Muscle of leg (tissue), 11 donors: ENCODE measurements around the gene USH1C. TPM values are rescaled to one million over a fixed set of nuclear protein-coding genes. Genes with fewer than 3 reads are reported as not detected.

ENCODE experiments used
- DNase-seq: peaks from one replicate; pipeline ENCODE4 v3.0.0; 2013
- H3K27ac ChIP-seq: one replicate; pipeline ENCODE4 v1.5.1; 2013; ENCODE audit warnings: mild to moderate bottlenecking, low read length, control low read depth
- H3K27me3 ChIP-seq: one replicate; pipeline ENCODE4 v1.6.1; 2013; ENCODE audit warnings: low read length; ENCODE audit not compliant: control insufficient read depth, insufficient read depth
- H3K36me3 ChIP-seq: one replicate; pipeline ENCODE4 v1.6.1; 2013; ENCODE audit warnings: low read length; ENCODE audit not compliant: control insufficient read depth, insufficient read depth
- H3K4me1 ChIP-seq: one replicate; pipeline ENCODE4 v1.6.1; 2013; ENCODE audit warnings: low read length; ENCODE audit not compliant: control insufficient read depth, insufficient read depth
- H3K4me3 ChIP-seq: one replicate; pipeline ENCODE4 v1.5.1; 2013; ENCODE audit warnings: low read length, control low read depth
- H3K9me3 ChIP-seq: replicated peaks from 2 replicates; pipeline ENCODE4 v1.6.1; 2013; ENCODE audit warnings: low read depth, low read length; ENCODE audit not compliant: control insufficient read depth
- WGBS: methylation state at CpG from one replicate; pipeline ENCODE4 v1.1.5; 2013; ENCODE audit warnings: missing lambda C conversion rate; ENCODE audit not compliant: insufficient coverage; 5-methylcytosine and 5-hydroxymethylcytosine counted together
- polyA plus RNA-seq, 8 donors: library from polyadenylated mRNA; unstranded; fragments of 120-200 nt; gene quantifications; one replicate each; pipeline versions ENCODE4 v1.2.1 to v1.2.3, GENCODE V29; 2013; ENCODE audit warnings: inconsistent platforms in 1 of 8, low replicate concordance in 1 of 8; ENCODE audit not compliant: insufficient read length in 8 of 8, insufficient read depth in 1 of 8
- total RNA-seq: library from RNA; stranded (reverse); fragments of 120-200 nt; gene quantifications from one replicate; pipeline ENCODE4 v1.2.4, GENCODE V29; 2013

USH1C gene
- total and polyA plus RNA-seq, 9 donors = 0.22 to 11.4 (median 0.48) TPM; not detected in 2

DNA sequence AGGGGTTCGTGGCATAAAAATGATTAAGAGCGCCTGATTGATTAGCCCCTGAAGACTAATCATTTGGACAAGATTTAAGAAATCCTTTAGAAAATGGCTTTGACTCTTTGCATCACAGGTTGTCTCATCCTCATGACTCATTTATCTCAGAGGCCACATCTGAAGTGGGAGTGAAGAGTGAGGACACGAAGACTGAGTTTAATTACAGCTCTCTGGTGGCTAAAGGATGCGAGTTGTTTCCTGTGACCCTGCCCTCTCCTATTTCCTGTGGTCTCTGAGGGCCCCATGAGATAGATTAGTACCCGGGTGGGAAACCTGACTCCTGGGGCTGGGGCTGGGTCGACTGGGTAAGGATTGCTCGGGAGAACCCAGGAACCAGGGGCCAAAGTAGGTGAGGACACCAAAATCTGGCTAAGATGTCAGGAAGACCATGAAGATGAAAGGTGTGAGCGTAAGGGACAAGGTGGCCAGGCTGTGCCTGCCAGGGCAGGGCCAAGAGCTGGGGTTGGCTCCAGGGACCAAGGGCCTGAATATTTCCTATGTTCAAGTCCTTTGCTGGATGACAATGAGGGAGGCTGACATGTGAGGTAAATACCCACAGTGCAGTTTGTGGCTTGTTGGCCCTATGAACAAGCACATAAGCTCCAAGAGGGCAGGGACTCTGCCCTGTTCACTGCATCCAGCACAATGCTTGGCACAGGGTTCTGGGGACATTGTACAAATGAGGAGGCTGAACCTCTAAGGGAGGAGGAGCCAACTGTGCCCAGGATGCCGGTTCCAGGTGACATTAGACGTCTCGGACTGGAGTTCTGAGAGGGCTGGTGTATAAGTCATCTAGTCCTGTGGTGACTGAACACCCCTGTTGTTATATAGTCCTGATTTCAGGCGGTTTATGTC lies 6.5 kb upstream of the USH1C start:
- Histone ChIP-seq H3K36me3 (no peaks in the 10 kb centered on the region), H3K4me3 (no peak overlapping the region), H3K4me1 (peaks cover 4% of the 10 kb centered on the region), H3K27me3 (peaks cover 27% of the 10 kb centered on the region), H3K27ac (no peak overlapping the region), H3K9me3 (no peaks in the 10 kb centered on the region)
- 55% methylated on average over 9 of the region's 12 CpGs for WGBS
- no peak for DNase-seq

DNA sequence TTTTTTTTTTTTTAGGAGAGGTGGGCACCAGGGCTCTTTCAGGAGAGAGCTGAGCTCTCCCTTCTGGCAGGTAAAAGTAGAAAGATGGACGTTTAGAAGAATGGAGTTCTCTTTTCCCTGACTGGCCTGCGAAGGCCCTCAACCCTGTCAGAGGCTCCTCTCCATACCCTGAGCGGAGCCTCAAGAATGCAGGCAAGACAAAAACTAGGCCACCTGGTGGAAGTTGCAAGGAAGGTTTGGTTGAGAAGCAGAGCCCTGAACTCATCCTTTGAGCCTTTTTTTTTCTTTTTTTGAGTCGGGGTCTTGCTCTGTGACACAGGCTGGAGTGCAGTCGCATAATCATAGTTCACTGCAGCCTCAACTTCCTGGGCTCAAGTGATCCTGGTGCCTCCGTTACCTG lies 4.2 kb upstream of the USH1C start:
- peaks cover 38% of the 10 kb centered on the region for H3K27me3 ChIP-seq
- no peaks in the 10 kb centered on the region for H3K36me3 ChIP-seq
- H3K4me1 ChIP-seq = peaks cover 4% of the 10 kb centered on the region
- H3K9me3 ChIP-seq = no peaks in the 10 kb centered on the region
- DNase-seq = no peak
- no peak overlapping the region for H3K4me3 ChIP-seq
- no peak overlapping the region for H3K27ac ChIP-seq
- WGBS = 80% methylated on average over 3 of the region's 6 CpGs

DNA sequence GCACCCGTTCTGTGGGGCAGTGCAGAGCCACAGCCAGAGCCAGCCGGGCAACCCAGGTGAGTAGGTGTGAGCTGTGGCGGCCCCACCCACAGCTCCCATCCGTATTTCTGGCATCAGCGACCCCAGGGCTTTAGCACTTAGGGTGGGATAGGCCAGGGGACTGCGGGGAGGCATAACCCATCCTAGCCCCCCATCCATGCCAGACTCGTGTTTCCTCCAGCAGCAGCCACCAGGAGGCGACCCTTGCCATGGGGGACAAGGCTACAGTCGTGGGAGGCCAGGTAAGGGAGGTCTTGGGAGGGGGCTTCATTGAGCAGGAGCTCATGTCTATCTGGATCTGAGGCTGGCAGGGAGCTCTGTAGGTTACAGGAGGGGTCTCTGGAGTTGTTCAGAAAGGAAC lies 3.7 kb upstream of the USH1C start:
- DNase-seq = no peak
- H3K4me3 ChIP-seq = no peak overlapping the region
- WGBS = 31% methylated on average over 2 of the region's 9 CpGs
- H3K9me3 ChIP-seq = no peaks in the 10 kb centered on the region
- H3K4me1 ChIP-seq = peaks cover 4% of the 10 kb centered on the region
- no peak overlapping the region for H3K27ac ChIP-seq
- H3K27me3 ChIP-seq = peaks cover 43% of the 10 kb centered on the region
- no peaks in the 10 kb centered on the region for H3K36me3 ChIP-seq

DNA sequence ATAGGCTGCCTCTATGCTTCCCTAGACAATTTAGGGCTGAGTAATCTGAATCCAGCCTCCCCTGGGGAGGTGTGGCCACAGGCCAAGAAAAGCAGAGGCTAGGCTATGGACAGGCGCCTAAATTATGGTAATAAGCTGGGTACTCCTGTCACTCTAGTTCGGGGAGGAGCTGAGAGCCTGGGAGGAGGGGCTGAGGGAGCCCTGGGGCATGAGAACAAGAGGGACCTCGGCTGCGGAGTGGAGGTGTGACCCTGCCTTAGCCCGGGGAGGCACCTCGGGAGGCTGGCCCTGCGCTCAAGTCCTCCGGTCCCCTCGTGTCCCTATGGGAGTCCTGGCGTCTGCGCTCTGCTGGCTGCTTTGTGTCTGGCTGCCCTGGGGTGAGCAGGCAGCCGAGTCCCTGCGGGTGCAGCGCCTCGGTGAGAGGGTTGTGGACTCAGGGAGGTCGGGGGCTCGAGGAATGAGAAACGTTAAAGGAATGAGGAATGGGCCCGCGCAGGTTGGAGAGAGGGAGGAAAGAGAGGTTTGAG lies 2.9 kb upstream of the USH1C start, which contains the start of gene OTOG:
TSS of gene OTOG (plus strand) at position 209 of the 527 bp plus-strand sequence. CDS start at position 323, 114 bp downstream.
- Histone ChIP-seq H3K9me3 (no peaks in the 10 kb centered on the region), H3K4me1 (peaks cover 4% of the 10 kb centered on the region), H3K27ac (no peak within 1 kb of the TSS), H3K4me3 (no peak within 1 kb of the TSS), H3K27me3 (peaks cover 49% of the 10 kb centered on the region), H3K36me3 (no peaks in the 10 kb centered on the region)
- DNase-seq = no peak
- 6% methylated on average over 20 of the region's 20 CpGs for WGBS

DNA sequence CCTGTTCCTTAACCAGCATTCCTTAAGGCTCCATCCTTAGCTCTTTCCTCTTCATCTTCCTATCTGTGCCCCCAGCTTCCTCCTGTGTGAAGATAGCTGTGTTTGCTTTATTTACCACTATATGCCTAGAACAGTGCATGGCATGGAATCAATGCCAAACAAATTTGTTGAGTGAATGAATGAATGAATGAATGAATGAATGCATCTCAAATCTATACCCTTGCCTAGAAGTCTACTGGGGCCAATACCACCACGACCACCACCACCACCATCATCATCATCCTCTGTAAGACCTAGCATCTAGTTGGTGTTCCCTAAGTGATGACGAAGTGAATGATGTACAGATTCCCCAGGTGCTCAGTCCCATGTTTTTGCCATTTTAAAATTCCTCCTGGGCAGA lies 2.0 kb upstream of the USH1C start:
- Histone ChIP-seq H3K27ac (no peak overlapping the region), H3K36me3 (no peaks in the 10 kb centered on the region), H3K4me3 (no peak overlapping the region), H3K4me1 (peaks cover 4% of the 10 kb centered on the region), H3K27me3 (peaks cover 48% of the 10 kb centered on the region), H3K9me3 (no peaks in the 10 kb centered on the region)
- WGBS = no CpG with 5 or more reads among the region's 2 CpGs
- DNase-seq = no peak

DNA sequence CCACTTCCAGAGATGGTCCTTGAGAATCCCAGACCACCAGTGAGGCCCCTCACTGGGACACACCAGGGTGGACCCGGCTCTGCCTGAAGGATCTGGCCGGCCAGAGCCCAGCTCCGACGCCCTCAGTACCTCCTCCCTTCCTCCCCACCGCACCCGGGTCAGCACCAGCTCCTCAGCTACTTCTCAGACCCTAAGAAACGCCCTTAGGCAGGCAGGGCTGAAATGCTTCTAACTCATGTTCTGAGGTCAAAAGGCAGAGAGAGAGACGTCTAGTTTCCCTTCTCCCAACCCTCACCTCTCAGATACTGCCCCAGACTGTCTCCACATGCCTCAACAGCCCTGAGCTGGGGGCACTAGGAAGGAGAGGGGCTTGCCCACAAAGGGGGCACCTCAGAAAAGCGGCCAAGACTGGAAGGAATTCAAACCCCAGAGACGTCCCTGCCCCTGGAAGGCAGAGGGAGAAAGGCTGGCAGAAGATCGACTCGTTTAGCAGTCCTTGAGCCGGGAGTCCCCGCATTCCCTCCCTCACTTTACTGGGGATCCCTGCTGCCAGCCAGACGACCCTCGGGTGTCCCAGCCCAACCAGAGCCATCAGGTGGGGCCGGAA lies 539 bp downstream of the USH1C start:
- no peak overlapping the region for H3K4me3 ChIP-seq
- H3K36me3 ChIP-seq = no peaks in the 10 kb centered on the region
- peaks cover 41% of the 10 kb centered on the region for H3K27me3 ChIP-seq
- no peaks in the 10 kb centered on the region for H3K9me3 ChIP-seq
- DNase-seq = no peak
- no peak overlapping the region for H3K27ac ChIP-seq
- peaks cover 4% of the 10 kb centered on the region for H3K4me1 ChIP-seq
- 28% methylated on average over 13 of the region's 17 CpGs for WGBS

DNA sequence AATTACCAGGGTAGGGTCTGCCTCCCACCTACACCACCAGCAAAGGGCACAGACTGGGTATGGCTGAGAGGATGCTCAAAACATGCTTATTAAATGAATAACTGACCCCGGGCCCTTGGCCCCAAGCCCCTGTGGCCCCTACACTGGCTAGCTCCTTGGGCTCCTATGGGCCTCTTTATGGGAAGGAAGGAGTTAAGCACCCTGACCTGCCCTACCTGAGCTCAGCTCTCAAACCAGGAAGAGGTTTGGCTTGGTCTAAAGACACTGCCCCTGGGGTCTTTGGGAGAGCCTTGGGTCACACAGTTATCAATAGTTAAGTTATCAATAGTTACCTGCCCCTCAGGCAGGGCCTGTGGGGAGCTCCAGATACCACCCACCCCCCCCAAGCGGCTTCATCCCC lies 1.2 kb downstream of the USH1C start:
- H3K4me3 ChIP-seq = no peak overlapping the region
- H3K36me3 ChIP-seq = no peaks in the 10 kb centered on the region
- H3K9me3 ChIP-seq = no peaks in the 10 kb centered on the region
- H3K27me3 ChIP-seq = peaks cover 42% of the 10 kb centered on the region
- peaks cover 4% of the 10 kb centered on the region for H3K4me1 ChIP-seq
- WGBS = no CpG with 5 or more reads among the region's 2 CpGs
- no peak overlapping the region for H3K27ac ChIP-seq
- no peak for DNase-seq

DNA sequence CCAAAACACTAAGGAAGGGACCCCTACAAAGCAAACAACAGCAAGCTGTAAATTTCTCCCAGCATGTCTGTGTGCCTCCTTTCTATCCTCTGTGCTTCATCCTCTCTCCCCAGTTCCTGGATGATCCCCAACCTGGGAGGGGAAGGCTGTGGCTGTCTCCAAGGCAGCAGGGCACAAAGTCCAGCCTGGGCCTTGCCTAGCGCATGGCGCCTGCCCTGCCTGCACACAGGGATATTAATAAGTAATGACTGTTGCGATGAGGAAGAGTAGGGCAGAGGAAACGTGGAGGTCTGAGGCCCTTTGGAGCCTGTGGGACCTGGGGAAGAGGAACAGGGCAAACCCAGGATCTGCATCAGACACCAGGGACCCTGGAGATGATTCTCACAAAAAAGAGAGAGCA lies 2.0 kb downstream of the USH1C start:
- Histone ChIP-seq H3K9me3 (no peaks in the 10 kb centered on the region), H3K27ac (no peak overlapping the region), H3K4me1 (peaks cover 4% of the 10 kb centered on the region), H3K27me3 (peaks cover 38% of the 10 kb centered on the region), H3K36me3 (no peaks in the 10 kb centered on the region), H3K4me3 (no peak overlapping the region)
- DNase-seq = no peak
- 59% methylated on average over 4 of the region's 4 CpGs for WGBS

DNA sequence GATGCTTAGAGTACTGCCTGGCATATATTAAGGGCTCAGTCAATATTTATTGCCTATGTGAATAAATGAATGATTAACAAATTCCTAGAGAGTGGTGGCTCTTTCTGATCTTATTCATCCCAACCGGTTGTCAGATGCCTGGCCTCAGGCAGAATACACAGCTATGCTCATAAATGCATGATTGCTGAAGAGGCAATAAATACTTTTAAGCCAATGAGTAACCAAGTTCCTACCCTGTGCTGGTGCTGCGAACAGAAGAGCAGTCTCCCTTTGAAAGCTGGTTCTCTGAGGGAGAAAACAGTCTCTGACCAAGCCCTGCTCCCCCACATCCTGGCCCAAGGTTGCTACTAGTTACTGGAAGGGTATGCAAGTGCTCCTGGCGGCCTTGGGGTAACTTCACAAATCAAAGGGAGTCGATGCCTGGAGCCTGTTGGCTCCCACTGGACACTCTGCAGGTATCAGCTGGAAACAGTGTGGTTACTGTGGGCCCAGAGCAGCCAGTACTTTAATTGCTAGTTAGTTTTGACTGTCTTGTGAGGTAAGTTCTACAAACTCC lies 2.8 kb downstream of the USH1C start:
- Histone ChIP-seq H3K36me3 (no peaks in the 10 kb centered on the region), H3K27me3 (peaks cover 31% of the 10 kb centered on the region), H3K27ac (no peak overlapping the region), H3K4me1 (no peaks in the 10 kb centered on the region), H3K4me3 (no peak overlapping the region), H3K9me3 (no peaks in the 10 kb centered on the region)
- DNase-seq = no peak
- WGBS = 67% methylated on average over 1 of the region's 4 CpGs

DNA sequence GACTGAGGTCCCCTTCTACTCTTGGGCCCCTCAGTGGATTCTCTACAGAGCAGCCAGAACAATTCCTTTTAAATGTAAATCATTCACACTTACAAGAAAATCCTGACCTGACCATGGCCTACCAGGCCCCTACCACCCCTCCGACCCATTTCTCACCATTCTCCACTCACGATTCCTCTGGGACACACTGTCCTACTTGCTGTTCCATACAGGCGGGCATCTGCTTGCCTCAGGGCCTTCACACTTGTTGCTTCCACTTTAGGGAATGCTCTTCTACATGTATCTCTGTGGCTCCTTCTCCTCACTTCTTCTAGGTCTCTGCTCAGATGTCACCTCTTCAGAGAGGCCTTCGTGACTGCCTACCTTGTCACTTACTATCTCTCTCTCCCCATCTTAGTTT lies 3.4 kb downstream of the USH1C start:
- Histone ChIP-seq H3K4me3 (no peak overlapping the region), H3K4me1 (no peaks in the 10 kb centered on the region), H3K27ac (no peak overlapping the region), H3K36me3 (no peaks in the 10 kb centered on the region), H3K27me3 (peaks cover 30% of the 10 kb centered on the region), H3K9me3 (no peaks in the 10 kb centered on the region)
- WGBS = 73% methylated on average over 3 of the region's 4 CpGs
- no peak for DNase-seq
